ENCODE data around the gene YWHAE.

DNA sequence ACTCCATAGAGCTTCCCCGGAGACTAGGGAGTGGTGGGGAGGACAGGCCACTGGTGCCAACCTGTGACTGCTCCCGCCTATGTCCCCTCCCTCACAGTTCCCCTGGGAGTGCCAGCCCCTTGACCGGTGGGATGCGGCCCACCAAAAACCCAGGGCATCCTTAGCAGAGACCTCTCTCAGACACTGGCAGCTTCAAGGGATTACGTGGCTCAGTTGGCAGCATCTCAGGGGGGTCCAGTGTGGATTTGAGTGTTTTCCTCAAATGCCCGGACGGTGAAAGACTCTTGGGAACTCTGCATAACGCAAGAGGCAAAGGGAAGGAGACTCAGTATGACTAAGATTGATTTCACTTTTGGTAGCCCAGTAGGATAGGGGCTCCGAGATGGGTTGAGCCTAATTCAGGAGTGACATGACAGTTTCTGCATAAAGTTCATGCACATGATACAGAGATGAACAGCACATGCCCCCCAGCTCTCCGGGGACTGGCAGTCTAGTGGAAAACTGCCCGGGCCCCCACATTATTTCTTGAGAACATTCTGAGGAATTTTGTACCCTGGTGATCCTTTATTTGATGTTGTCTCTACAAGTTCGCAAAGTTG, 70.2 kb downstream of the YWHAE start:
- TF ChIP-seq, protein P1, sequence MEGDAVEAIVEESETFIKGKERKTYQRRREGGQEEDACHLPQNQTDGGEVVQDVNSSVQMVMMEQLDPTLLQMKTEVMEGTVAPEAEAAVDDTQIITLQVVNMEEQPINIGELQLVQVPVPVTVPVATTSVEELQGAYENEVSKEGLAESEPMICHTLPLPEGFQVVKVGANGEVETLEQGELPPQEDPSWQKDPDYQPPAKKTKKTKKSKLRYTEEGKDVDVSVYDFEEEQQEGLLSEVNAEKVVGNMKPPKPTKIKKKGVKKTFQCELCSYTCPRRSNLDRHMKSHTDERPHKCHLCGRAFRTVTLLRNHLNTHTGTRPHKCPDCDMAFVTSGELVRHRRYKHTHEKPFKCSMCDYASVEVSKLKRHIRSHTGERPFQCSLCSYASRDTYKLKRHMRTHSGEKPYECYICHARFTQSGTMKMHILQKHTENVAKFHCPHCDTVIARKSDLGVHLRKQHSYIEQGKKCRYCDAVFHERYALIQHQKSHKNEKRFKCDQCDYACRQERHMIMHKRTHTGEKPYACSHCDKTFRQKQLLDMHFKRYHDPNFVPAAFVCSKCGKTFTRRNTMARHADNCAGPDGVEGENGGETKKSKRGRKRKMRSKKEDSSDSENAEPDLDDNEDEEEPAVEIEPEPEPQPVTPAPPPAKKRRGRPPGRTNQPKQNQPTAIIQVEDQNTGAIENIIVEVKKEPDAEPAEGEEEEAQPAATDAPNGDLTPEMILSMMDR (IDR thresholded peaks at IDR 0.05) = no peak
- no peak for TF ChIP-seq POLR2AphosphoS5 (IDR thresholded peaks at IDR 0.05)
- TF ChIP-seq EP300 (IDR thresholded peaks at IDR 0.05) = no peak

Data from stomach (tissue), 4 donors.